IMR-90 (cell line): ENCODE data around the gene KLHL14. TPM values are rescaled to one million over a fixed set of nuclear protein-coding genes. Genes with fewer than 3 reads are reported as not detected.

Experiments
- ATAC-seq: fragments of 200-7000 bp; cut with Tn5 transposase; 2 replicates; pipeline ENCODE4 v1.9.1; 2020; ENCODE audit warnings: low read depth, mild to moderate bottlenecking, moderate library complexity
- BruUV-seq: library from RNA; stranded (reverse); fragments of 400-500 nt; replicated peaks from 2 replicates; lab custom pipeline; 2021; lab: Mats Ljungman, UMichigan
- CTCF ChIA-PET: fragments of 300-600 bp; formaldehyde crosslinking; extraction: SDS; loops from one replicate; lab custom pipeline; 2021; ENCODE audit warnings: antibody characterized with exemption; lab: Yijun Ruan, JAX
- POLR2A ChIA-PET: fragments of 300-600 bp; sonication (Branson Sonifier 250); formaldehyde crosslinking; loops from one replicate; lab custom pipeline; 2022; ENCODE audit warnings: antibody characterized with exemption; ENCODE audit not compliant: unreplicated experiment; lab: Charles Lee
- DNase-seq: peaks from one replicate; pipeline ENCODE4 v3.0.0; 2013
- H2AFZ ChIP-seq: replicated peaks from 2 replicates; pipeline ENCODE3; 2013; ENCODE audit warnings: low read length, mild to moderate bottlenecking; ENCODE audit not compliant: poor library complexity
- H2AK5ac ChIP-seq: 2 replicates; pipeline ENCODE4 v1.6.1; 2013; ENCODE audit warnings: low read depth, low read length, inconsistent platforms
- H2AK9ac ChIP-seq: replicated peaks from 2 replicates; pipeline ENCODE3; 2013; ENCODE audit warnings: mild to moderate bottlenecking, low read depth, low read length, moderate library complexity; ENCODE audit not compliant: poor library complexity
- H2BK120ac ChIP-seq: 2 replicates; pipeline ENCODE4 v1.6.1; 2013; ENCODE audit warnings: low read depth, low read length, inconsistent platforms
- H2BK15ac ChIP-seq: 3 replicates; pipeline ENCODE4 v1.6.1; 2013; ENCODE audit warnings: low read depth, low read length, inconsistent platforms
- H2BK20ac ChIP-seq: 2 replicates; pipeline ENCODE4 v1.6.1; 2013; ENCODE audit warnings: low read depth, mild to moderate bottlenecking, inconsistent platforms, low read length, moderate library complexity
- H2BK5ac ChIP-seq: 2 replicates; pipeline ENCODE4 v1.6.1; 2013; ENCODE audit warnings: mild to moderate bottlenecking, low read depth, low read length, inconsistent platforms; ENCODE audit not compliant: poor library complexity, severe bottlenecking
- H3K14ac ChIP-seq: replicated peaks from 2 replicates; pipeline ENCODE4 v1.6.1; 2013; ENCODE audit warnings: low read depth, low read length, inconsistent platforms
- H3K18ac ChIP-seq: 2 replicates; pipeline ENCODE4 v1.6.1; 2013; ENCODE audit warnings: low read depth, low read length, control low read depth
- H3K23ac ChIP-seq: 2 replicates; pipeline ENCODE4 v1.6.1; 2013; ENCODE audit warnings: low read depth, low read length, inconsistent platforms
- H3K27ac ChIP-seq: 2 replicates; pipeline ENCODE4 v1.5.1; 2013; ENCODE audit warnings: mild to moderate bottlenecking, control low read depth, low read length; ENCODE audit not compliant: insufficient read depth
- H3K27me3 ChIP-seq: 2 replicates; pipeline ENCODE4 v1.6.1; 2013; ENCODE audit warnings: low read length; ENCODE audit not compliant: control insufficient read depth, insufficient read depth
- H3K36me3 ChIP-seq: 2 replicates; pipeline ENCODE4 v1.6.1; 2013; ENCODE audit warnings: low read length, mixed read lengths; ENCODE audit not compliant: control insufficient read depth, insufficient read depth
- H3K4ac ChIP-seq: 2 replicates; pipeline ENCODE4 v1.6.1; 2013; ENCODE audit warnings: low read depth, low read length, inconsistent platforms
- H3K4me1 ChIP-seq: 2 replicates; pipeline ENCODE4 v1.6.1; 2013; ENCODE audit warnings: low read length, mixed read lengths; ENCODE audit not compliant: control insufficient read depth, insufficient read depth
- H3K4me2 ChIP-seq: 2 replicates; pipeline ENCODE4 v1.6.1; 2013; ENCODE audit warnings: low read depth, mild to moderate bottlenecking, control low read depth, low read length, moderate library complexity
- H3K4me3 ChIP-seq: 2 replicates; pipeline ENCODE4 v1.5.1; 2013; ENCODE audit warnings: low read depth, mild to moderate bottlenecking, control low read depth, low read length, moderate library complexity; ENCODE audit not compliant: insufficient read depth
- H3K56ac ChIP-seq: 2 replicates; pipeline ENCODE4 v1.6.1; 2013; ENCODE audit warnings: low read length, inconsistent platforms; ENCODE audit not compliant: insufficient read depth; ENCODE audit errors: extremely low read depth
- H3K79me1 ChIP-seq, 2 experiments: 2 replicates each; pipeline ENCODE4 v1.6.1; 2013; ENCODE audit warnings: low read length in 2 of 2, inconsistent platforms in 1 of 2, low read depth in 1 of 2
- H3K9ac ChIP-seq: 2 replicates; pipeline ENCODE4 v1.6.1; 2013; ENCODE audit warnings: low read depth, low read length, control low read depth
- H3K9me1 ChIP-seq: 2 replicates; pipeline ENCODE4 v1.6.1; 2013; ENCODE audit warnings: low read length, inconsistent platforms; ENCODE audit not compliant: insufficient read depth
- H3K9me3 ChIP-seq: 2 replicates; pipeline ENCODE4 v1.6.1; 2013; ENCODE audit warnings: low read length; ENCODE audit not compliant: control insufficient read depth, insufficient read depth
- H4K20me1 ChIP-seq: 2 replicates; pipeline ENCODE4 v1.6.1; 2013; ENCODE audit warnings: low read length, inconsistent platforms; ENCODE audit not compliant: insufficient read depth
- H4K5ac ChIP-seq: 2 replicates; pipeline ENCODE4 v1.6.1; 2013; ENCODE audit warnings: mild to moderate bottlenecking, low read depth, low read length, control low read depth
- H4K8ac ChIP-seq, 2 experiments: 2 replicates each; pipeline ENCODE4 v1.6.1; 2013; ENCODE audit warnings: low read depth in 2 of 2, low read length in 2 of 2, control low read depth in 1 of 2, inconsistent platforms in 1 of 2
- H4K91ac ChIP-seq: 2 replicates; pipeline ENCODE4 v1.6.1; 2013; ENCODE audit warnings: low read depth, low read length, inconsistent platforms; ENCODE audit not compliant: insufficient read depth
- BHLHE40 ChIP-seq: fragments of 150-350 bp; IDR thresholded peaks from 2 replicates; pipeline ENCODE4 v1.6.1; 2016; ENCODE audit warnings: mild to moderate bottlenecking, low read depth, low read length
- CTCF ChIP-seq: conservative IDR thresholded peaks from 2 replicates; pipeline ENCODE4 v1.5.1; 2012; ENCODE audit warnings: mild to moderate bottlenecking, low read depth, low read length, improper control_type of control experiment
- FOS ChIP-seq: fragments of 150-350 bp; IDR thresholded peaks from 2 replicates; pipeline ENCODE4 v1.6.1; 2016; ENCODE audit warnings: low read depth, low read length
- MAFK ChIP-seq: IDR thresholded peaks from 2 replicates; pipeline ENCODE4 v1.6.1; 2012; ENCODE audit warnings: low read depth, low read length, improper control_type of control experiment
- MAZ ChIP-seq: IDR thresholded peaks from 2 replicates; pipeline ENCODE4 v1.6.1; 2012; ENCODE audit warnings: low read depth, mild to moderate bottlenecking, low read length, improper control_type of control experiment, moderate library complexity, borderline replicate concordance
- POLR2A ChIP-seq: IDR thresholded peaks from 2 replicates; pipeline ENCODE4 v1.6.1; 2012; ENCODE audit warnings: mild to moderate bottlenecking, low read depth, low read length
- WGBS, 2 experiments: methylation state at CpG; one replicate each; pipeline versions ENCODE4 v1.1.5 to v1.1.7; 2013; ENCODE audit warnings: missing lambda C conversion rate in 2 of 2; ENCODE audit not compliant: insufficient read length in 1 of 2; ENCODE audit errors: extremely low coverage in 2 of 2; 5-methylcytosine and 5-hydroxymethylcytosine counted together
- dilution Hi-C: fragments of 300-500 bp; cut with HindIII; formaldehyde crosslinking; loops from one replicate; pipeline ENCODE4 v1.14.3; 2018; ENCODE audit warnings: low sequenced_read_pairs; ENCODE audit not compliant: unreplicated experiment
- in situ Hi-C: fragments of 300-500 bp; cut with MboI; formaldehyde crosslinking; loops from 3 replicates; pipeline ENCODE4 v1.14.3; 2019; ENCODE audit warnings: low sequenced_read_pairs, inconsistent platforms, mixed read lengths
- intact Hi-C: fragments of 100-400 bp; cut with micrococcal nuclease; formaldehyde crosslinking; loops from 2 replicates; pipeline ENCODE4 v1.10.0; 2022
- polyA plus RNA-seq, 3 experiments: library from polyadenylated mRNA; depleted of rRNA; stranded (reverse); fragments of >200 nt; gene quantifications; 2 replicates each; pipeline ENCODE4 v1.2.3, GENCODE V29; 2012; ENCODE audit warnings: low replicate concordance in 1 of 3
- total RNA-seq: library from RNA; depleted of rRNA; stranded (reverse); fragments of >200 nt; gene quantifications from 2 replicates; pipeline ENCODE4 v1.2.3, GENCODE V29; 2012

Gene KLHL14
- total and polyA plus RNA-seq, 2 of the 4 experiments (the other 2 are of a cell fraction) = not detected

GRCh38 chr18:32771169-32771751 lies 1.6 kb downstream of the KLHL14 start:
- H3K4me1 ChIP-seq = no peaks in the 10 kb centered on the region
- no peak overlapping the region for H4K8ac ChIP-seq
- H4K20me1 ChIP-seq = no peaks in the 10 kb centered on the region
- H3K27me3 ChIP-seq = peaks cover 42% of the 10 kb centered on the region
- peak overlapping the region; percentile 51 for H2AFZ ChIP-seq
- H3K23ac ChIP-seq = no peak overlapping the region
- no peak overlapping the region for H3K9ac ChIP-seq
- H3K4me3 ChIP-seq = no peak overlapping the region
- no peak for TF ChIP-seq MAFK
- no peak for TF ChIP-seq BHLHE40
- no peak for TF ChIP-seq MAZ
- no peak for TF ChIP-seq CTCF
- TF ChIP-seq POLR2A = no peak
- TF ChIP-seq FOS = no peak
- no peak overlapping the region for H4K5ac ChIP-seq
- no peak overlapping the region for H3K4ac ChIP-seq
- ChIA-PET POLR2A (no interaction called here), CTCF (no interaction called here)
- H2BK20ac ChIP-seq = no peak overlapping the region
- BruUV-seq = no TSS peak
- no peak overlapping the region for H2BK15ac ChIP-seq
- in situ Hi-C loops (no loop called here), dilution Hi-C loops (no loop called here), intact Hi-C loops (no loop called here)
- H3K9me3 ChIP-seq = no peaks in the 10 kb centered on the region
- no peak overlapping the region for H3K56ac ChIP-seq
- no peak overlapping the region for H3K27ac ChIP-seq
- no peak overlapping the region for H2BK5ac ChIP-seq
- H2BK120ac ChIP-seq = no peak overlapping the region
- no peak overlapping the region for H3K18ac ChIP-seq
- DNase-seq = no peak
- no peak for ATAC-seq
- no peaks in the 10 kb centered on the region for H3K36me3 ChIP-seq
- no peaks in the 10 kb centered on the region for H3K79me1 ChIP-seq
- H3K14ac ChIP-seq = no peak overlapping the region
- no peaks in the 10 kb centered on the region; the same call in 1 of the 2 replicates for H3K9me1 ChIP-seq
- H2AK5ac ChIP-seq = no peak overlapping the region
- no peak overlapping the region; the same call in 1 of the 2 replicates for H3K4me2 ChIP-seq
- H2AK9ac ChIP-seq = no peak overlapping the region
- H4K91ac ChIP-seq = no peak overlapping the region
- WGBS, 2 experiments = 0% methylated on average over 4 of the region's 37 CpGs; no CpG with 5 or more reads in 1 of the 2 experiments
